ENCODE results near the gene HECTD2. TPM values are rescaled to one million over a fixed set of nuclear protein-coding genes. Genes with fewer than 3 reads are reported as not detected.

Gene HECTD2
- total and polyA plus RNA-seq, 9 of the 15 experiments (the other 6 are each of a cell fraction or from before 2014, with no cell fraction given) = 1.3 to 5.9 (median 3.9) TPM

DNA sequence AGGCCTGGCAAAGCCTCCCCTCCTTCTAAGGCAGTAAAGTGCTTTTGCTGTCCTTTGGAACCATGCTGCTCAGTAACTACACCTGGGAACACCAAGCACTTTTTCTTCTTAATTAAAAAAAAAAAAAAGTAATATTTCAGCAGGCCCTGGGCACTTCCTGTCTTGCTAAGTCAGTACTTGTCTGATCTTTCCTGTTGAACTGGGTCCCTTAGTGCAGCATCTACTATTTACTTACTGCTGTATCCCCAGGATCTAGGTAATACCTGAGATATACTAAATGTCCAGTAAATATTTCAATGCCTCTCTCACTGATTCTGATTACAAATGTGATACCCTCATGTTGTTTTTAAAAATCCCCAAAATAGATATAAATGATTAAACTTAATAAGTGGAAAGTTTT lies 145.3 kb downstream of the HECTD2 start:
- no peaks in the 10 kb centered on the region for H3K9me1 ChIP-seq (ENCODE audit: control insufficient read depth, insufficient read depth, low read length)
- no peak overlapping the region for H3K4me2 ChIP-seq (ENCODE audit: insufficient read depth, low read length)
- no peaks in the 10 kb centered on the region; a peak in 1 of 5 replicates for H3K4me1 ChIP-seq (replicated peaks in 1 of 2; ENCODE audit: control insufficient read depth in 2 of 2, insufficient read depth in 2 of 2, low read length in 2 of 2)
- peak overlapping the region; percentile 70; the same call in 1 of the 2 replicates for H2AFZ ChIP-seq (ENCODE audit: low read depth, low read length)
- no peaks in the 10 kb centered on the region for H3K9me3 ChIP-seq (replicated peaks; ENCODE audit: control insufficient read depth, insufficient read depth, low read depth, low read length)
- no peak for FAIRE-seq
- H3K79me2 ChIP-seq (ENCODE audit: control insufficient read depth, insufficient read depth, low read length) = no peaks in the 10 kb centered on the region
- no TSS peak for BruUV-seq (replicated peaks)
- H3K4me3 ChIP-seq = no peak overlapping the region
- H3K27me3 ChIP-seq (ENCODE audit: control insufficient read depth in 2 of 2, insufficient read depth in 2 of 2, low read length in 2 of 2) = no peaks in the 10 kb centered on the region
- no peaks in the 10 kb centered on the region for H3K36me3 ChIP-seq (ENCODE audit: control insufficient read depth, insufficient read depth, low read length)
- in situ Hi-C loops (cut with MboI) (loop anchor here (5.0 kb wide), 1 partner anchor 82 kb away; no protein-coding TSS in a partner anchor), intact Hi-C loops (cut with micrococcal nuclease) (no loop called here)
- no peak for ATAC-seq
- peak overlapping the region in 1 of 2 experiments; percentile 55; a peak in 1 of 4 replicates for H3K9ac ChIP-seq (ENCODE audit: insufficient read depth in 1 of 2, low read depth in 2 of 2, low read length in 2 of 2)
- H3K27ac ChIP-seq (ENCODE audit: extremely low read depth, low read depth, low read length) = no peak overlapping the region
- no peak for DNase-seq (ENCODE audit: extremely low read depth in 1 of 4, low spot score in 3 of 4)
- no peaks in the 10 kb centered on the region for H4K20me1 ChIP-seq (replicated peaks; ENCODE audit: control insufficient read depth, insufficient read depth, low read length)
- ChIA-PET POLR2A (interaction anchor here (0.7 to 2.0 kb wide), 4 partner anchors 9 to 292 kb away, joined by 3 to 5 read pairs (median 3); no protein-coding TSS in a partner anchor), CTCF (ENCODE audit: low intra/inter-chr PET ratio) (no interaction called here)
- no peak for TF ChIP-seq FUS (optimal IDR thresholded peaks at IDR 0.05; ENCODE audit: low read depth, low read length)
- no peak for TF ChIP-seq SP2 (IDR thresholded peaks at IDR 0.05; ENCODE audit: extremely low read depth, low read depth, low read length, poor library complexity, severe bottlenecking)
- no peak for TF ChIP-seq ZNF764 (CRISPR knock-in tag; IDR thresholded peaks at IDR 0.05; ENCODE audit: low read depth)

DNA sequence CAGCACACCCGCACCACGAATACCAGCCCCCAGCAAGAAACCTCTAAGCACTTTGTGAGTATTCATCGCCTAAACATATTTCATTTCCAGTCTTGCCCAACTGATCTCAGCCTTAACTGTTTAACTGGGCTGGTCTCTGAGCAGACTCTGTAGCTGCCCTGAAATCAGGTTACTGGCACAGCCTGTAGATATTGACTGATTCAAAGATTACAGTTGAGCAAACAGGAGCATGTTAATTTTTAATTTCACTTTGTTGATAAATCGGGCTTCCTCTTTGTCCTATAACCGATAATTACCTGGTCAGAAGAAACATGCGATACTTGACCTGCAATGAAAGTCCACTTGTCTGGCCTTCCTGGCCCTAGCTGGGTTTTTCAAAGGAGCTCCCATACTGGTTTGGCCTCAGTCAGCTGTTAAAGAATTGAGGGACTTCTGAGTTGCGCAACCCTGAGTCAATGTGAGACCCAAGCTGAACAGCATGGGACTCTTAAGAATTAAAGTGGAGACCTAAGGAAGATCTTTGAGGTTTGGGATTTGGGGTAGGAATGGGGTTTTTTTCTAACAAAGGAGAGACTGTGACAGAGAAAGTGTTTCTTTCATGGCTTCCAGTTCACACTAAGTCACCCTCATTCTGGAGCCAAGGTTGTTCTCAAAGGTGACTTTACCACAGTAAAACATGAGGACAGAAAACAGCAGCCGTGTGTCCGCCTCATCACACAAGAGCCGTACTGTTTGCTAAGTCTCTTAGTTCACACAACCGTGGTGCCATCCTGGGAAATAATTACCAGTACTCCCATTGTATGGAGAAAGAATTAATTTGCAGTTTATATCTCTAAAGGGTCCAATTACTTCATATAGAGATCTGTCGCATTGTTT lies 146.8 kb downstream of the HECTD2 start:
- Histone ChIP-seq H3K9me1 (ENCODE audit: control insufficient read depth, insufficient read depth, low read length) (no peaks in the 10 kb centered on the region), H3K4me3 (no peak overlapping the region), H2AFZ (ENCODE audit: low read depth, low read length) (peak overlapping the region; percentile 27; the same call in 1 of the 2 replicates), H4K20me1 (replicated peaks; ENCODE audit: control insufficient read depth, insufficient read depth, low read length) (no peaks in the 10 kb centered on the region), H3K27me3 (ENCODE audit: control insufficient read depth in 2 of 2, insufficient read depth in 2 of 2, low read length in 2 of 2) (no peaks in the 10 kb centered on the region), H3K79me2 (ENCODE audit: control insufficient read depth, insufficient read depth, low read length) (no peaks in the 10 kb centered on the region), H3K9me3 (replicated peaks; ENCODE audit: control insufficient read depth, insufficient read depth, low read depth, low read length) (no peaks in the 10 kb centered on the region), H3K27ac (ENCODE audit: extremely low read depth, low read depth, low read length) (no peak overlapping the region), H3K4me1 (replicated peaks in 1 of 2; ENCODE audit: control insufficient read depth in 2 of 2, insufficient read depth in 2 of 2, low read length in 2 of 2) (no peaks in the 10 kb centered on the region), H3K9ac (ENCODE audit: insufficient read depth in 1 of 2, low read depth in 2 of 2, low read length in 2 of 2) (no peak overlapping the region), H3K4me2 (ENCODE audit: insufficient read depth, low read length) (no peak overlapping the region), H3K36me3 (ENCODE audit: control insufficient read depth, insufficient read depth, low read length) (no peaks in the 10 kb centered on the region)
- BruUV-seq (replicated peaks) = no TSS peak
- WGBS (ENCODE audit: insufficient coverage, low coverage, missing lambda C conversion rate) = 69% methylated on average over 8 of the region's 12 CpGs
- DNase-seq (ENCODE audit: extremely low read depth in 1 of 4, low spot score in 3 of 4) = no peak
- ChIA-PET CTCF (ENCODE audit: low intra/inter-chr PET ratio) (interaction anchor here (0.6 kb wide), 1 partner anchor 64 kb away, joined by 3 read pairs; no protein-coding TSS in a partner anchor), POLR2A (interaction anchor here (0.6 kb wide), 1 partner anchor 103 kb away, joined by 3 read pairs; no protein-coding TSS in a partner anchor)
- FAIRE-seq = no peak
- intact Hi-C loops (cut with micrococcal nuclease) (no loop called here), in situ Hi-C loops (cut with MboI) (loop anchor here (5.0 kb wide), 1 partner anchor 80 kb away; no protein-coding TSS in a partner anchor)
- ATAC-seq = no peak
- peak; percentile 72 for TF ChIP-seq CEBPG (CRISPR knock-in tag; IDR thresholded peaks at IDR 0.05)
- TF ChIP-seq CEBPG (tag; conservative IDR thresholded peaks at IDR 0.05 in 1 of 2, IDR thresholded peaks at IDR 0.05 in 1 of 2) = peak; percentile 87 to 93
- TF ChIP-seq CEBPB (tag; IDR thresholded peaks at IDR 0.05) = peak; percentile 96
- TF ChIP-seq, protein P1, sequence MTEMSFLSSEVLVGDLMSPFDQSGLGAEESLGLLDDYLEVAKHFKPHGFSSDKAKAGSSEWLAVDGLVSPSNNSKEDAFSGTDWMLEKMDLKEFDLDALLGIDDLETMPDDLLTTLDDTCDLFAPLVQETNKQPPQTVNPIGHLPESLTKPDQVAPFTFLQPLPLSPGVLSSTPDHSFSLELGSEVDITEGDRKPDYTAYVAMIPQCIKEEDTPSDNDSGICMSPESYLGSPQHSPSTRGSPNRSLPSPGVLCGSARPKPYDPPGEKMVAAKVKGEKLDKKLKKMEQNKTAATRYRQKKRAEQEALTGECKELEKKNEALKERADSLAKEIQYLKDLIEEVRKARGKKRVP (CRISPR knock-in tag; IDR thresholded peaks at IDR 0.05) = no peak
- no peak for TF ChIP-seq SRSF3 (IDR thresholded peaks at IDR 0.05; ENCODE audit: insufficient read depth, low read length)

All from K562 (cell line).